Activated naive CD4-positive, alpha-beta T cell (primary cell): ENCODE data around the gene POLR2J3.
"Not testable (repeated sequence)": the region's sequence is repeated elsewhere in the genome, so short reads cannot be mapped to it uniquely, and the experiment has no call there.

Experiments
- DNase-seq, 4 experiments: peaks; one replicate each; lab custom pipeline; 2025; lab: John Stamatoyannopoulos, UW

Gene POLR2J3

DNA sequence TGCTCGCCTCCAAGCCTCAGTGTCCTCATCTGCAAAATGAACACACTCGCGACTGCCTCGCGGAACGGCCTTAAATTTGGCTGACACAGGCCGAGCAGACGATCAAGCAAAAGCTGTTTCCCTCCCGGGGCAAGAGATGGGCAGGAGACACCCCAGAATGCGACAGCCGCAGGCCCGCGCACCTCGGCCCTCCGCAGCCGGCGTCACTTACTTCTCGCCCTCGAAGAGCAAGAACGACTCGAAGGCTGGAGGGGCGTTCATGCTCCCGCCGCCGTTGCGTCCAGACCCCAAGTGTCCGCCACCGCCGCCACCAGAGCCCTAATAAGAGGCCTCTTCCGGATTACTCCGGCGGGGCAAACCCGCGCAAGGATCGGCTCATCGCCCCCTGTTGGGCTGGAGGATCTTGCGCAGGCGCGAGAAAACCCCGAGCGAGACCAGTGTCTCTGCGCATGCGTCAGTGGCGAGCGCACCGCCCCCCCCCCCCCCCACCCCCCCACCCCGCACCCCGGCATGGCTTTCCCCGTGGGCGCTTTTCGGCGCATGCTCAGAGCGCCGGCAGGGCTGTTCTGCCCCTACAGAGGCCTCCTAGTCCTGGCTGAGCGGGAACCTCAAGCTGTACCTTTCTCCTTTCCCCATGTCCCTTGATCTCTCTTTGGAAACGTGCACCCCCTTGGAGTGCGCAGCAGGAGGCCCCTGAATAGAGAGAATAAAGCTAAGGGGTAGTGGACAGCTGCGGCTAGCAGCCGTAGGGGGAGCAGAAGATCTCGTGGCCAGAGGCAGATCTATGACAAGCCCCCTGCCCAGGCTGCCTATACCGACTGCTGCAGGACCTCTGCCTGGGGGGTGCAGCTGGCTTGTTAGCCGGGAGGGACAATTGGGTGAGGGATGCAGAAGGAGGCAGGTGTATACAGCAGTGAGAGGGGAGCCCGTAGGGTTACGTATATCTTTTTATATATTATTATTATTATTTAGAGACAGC, at the start of gene POLR2J3:
Gene POLR2J3, minus strand, starts transcription at position 323 of the 979 bp plus-strand sequence. Its CDS starts 62 bp downstream, at position 261.
- not testable (repeated sequence) for DNase-seq

DNA sequence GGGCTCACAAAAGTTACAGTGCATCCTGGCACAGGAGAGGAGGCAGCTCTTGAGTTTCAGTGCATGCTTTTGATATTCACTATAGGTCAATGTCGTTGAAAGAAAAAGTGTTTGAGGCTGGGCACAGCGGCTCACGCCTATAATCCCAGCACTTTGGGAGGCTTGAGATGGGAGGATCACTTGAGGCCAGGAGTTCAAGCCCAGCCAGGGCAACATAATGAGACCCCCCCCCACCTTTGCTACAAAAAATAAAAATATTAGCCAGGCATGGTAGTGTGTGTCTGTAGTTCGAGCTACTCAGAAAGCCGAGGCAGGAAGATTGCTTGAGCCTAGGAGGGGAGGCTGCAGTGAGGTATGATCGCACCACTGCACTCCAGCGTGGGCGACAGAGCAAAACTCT, 45.7 kb upstream of the POLR2J3 start:
- DNase-seq = not testable (repeated sequence)

DNA sequence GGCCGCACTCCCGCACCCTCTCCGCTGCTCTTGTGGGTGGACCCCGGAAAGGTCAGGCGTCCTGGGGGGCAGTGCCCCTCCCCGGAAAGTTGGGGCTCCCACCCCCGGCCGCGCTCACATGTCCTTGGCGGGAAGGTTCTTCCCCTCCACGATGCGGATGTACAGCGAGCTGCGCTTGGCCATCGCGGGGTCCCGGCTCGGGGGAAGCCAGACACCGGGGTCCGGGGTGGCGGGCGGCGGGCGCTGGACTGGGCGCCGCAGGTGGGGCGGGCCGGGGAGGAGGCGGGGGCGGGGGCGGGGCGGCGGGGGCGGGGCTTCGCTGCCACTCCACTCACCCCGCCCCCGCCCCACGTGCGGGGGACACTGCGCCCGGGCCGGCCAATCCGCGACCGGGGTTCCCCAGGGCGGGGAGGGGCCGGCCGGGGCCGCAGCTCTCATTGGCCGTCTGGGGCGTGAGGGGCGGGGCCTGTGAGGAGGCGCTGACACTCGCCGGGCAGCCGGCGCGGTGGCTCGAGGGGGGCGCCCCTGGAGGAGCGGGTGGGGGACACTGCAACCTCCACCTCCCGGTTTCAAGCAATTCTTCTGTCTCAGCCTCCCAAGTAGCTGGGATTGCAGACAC, 44.2 kb upstream of the POLR2J3 start, which contains the start of gene RASA4:
Gene RASA4, minus strand, starts transcription at position 250 of the 619 bp plus-strand sequence. Its CDS starts 67 bp downstream, at position 183.
- not testable (repeated sequence) for DNase-seq

DNA sequence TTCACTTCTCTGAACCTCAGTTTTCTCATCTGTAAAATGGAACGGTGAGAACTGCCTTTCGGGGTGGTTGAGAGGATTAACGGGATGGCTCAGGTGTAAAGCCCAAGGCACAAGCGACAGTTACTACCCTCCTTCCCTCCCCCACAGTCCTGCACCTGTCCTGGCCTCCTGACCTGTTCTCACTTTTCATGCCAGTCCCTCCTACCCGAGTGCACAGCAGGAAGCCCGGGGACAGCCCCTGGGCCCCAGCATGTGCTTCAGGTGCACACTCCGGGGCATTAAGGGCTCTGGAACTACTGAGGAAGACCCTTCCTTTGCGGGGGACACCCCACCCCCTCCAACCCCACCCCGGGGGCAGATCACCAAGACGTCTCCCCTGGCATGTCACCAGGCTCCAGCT, 43.5 kb upstream of the POLR2J3 start:
- not testable (repeated sequence) for DNase-seq

DNA sequence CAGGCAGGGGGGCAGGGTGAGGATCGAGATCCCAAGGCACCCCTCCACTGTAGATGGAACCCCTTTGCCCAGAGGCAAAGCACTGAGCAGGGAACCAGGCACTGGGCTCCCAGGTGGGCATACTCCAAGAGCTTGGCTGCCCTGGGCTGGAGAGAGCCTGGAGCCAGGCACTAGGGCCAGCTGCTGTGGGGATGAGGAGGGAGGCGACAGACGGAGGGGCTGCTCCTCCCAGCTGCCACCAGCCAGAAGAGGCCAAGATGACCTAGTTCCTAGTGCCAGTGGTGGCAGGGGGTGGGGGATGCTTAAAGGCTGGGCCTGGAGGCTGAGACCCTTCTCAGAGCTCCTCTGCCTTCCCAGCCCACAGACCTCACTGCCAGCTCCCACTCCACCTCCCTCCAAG, 42.5 kb upstream of the POLR2J3 start:
- DNase-seq = not testable (repeated sequence)

DNA sequence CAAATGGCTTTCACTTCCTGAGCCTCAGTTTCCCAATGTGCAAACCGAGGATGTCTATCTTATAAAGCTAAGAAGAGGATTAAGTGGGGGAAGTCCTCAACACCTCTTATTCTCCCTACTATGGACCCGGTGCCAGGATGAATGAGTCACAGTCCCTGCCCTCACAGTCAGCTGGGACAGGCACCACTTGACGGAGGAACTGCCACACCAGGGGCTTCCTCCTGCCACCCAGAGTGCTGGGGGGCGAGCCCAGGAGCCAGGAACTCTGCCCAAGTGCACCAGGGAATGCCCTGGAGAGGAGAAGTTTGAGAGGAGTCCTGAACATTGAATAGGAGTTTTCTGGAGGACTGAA, 41.9 kb upstream of the POLR2J3 start:
- DNase-seq = not testable (repeated sequence)

DNA sequence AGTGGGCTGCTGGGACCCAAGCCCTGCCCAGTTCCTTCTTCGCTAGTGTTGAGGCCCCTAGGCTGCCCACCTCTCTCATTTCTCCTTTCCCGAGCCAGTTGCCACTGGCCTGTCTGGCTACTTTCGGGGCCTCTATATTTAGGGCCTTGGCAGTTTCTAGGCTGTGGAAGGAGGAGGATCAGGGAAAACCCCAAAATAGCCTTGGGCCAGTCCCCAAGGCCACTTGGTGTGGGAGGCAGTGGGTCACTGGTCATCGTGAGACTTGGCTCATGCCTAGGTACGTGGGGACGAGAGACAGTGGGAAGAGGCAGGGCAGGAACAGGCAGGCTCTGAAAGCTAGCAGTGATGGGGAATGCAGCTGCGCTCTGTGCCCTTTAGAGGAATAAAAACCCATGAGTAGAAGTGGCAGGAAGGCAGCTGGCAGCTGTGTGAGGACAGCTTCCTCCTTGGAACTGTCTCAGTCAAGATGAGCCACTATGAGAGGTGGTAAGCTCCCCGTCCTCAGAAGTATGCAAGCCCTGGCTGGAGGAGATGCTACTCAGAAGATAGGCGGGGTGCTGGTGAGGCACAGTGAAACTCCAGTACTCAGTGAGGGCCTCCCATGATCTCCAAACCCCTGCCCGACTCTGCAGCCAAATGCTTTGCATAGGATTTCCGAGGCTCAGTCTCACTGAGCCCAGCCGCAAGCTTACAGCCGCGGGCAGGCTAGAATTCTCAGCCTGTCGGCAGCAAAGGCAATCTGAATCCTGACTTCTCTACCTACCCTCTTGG, 41.4 kb upstream of the POLR2J3 start:
- DNase-seq = not testable (repeated sequence)

DNA sequence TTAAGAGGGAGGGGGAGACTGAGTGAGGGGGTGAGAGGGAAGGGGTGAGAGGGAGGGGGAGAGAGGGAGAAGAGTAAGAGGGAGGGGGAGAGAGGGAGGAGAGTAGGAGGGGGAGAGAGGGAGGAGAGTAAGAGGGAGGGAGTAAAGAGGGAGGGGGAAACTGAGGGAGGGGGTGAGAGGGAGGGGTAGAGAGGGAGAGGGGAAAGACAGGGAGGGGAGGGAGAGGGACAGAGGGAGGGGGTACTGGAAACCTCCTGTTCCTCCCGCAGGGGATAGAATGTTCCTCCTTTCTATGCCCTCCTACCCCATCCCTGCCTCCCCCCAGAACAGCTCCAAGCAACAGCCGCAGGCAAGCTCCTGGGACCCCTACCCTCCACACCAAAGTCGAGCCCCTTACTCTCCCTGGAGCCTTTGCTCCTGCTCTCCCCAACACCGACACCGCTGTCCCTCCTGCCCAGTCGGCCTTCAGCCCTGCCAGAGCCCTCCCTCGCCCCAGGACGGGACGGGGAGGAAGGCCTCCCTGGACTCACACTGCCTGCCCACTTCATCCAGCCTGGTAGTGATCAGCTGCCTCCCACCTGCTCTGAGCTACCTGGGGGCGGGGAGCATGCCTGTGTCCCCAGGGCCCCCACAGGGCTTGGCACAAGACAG, 39.4 kb upstream of the POLR2J3 start:
- DNase-seq = not testable (repeated sequence)

DNA sequence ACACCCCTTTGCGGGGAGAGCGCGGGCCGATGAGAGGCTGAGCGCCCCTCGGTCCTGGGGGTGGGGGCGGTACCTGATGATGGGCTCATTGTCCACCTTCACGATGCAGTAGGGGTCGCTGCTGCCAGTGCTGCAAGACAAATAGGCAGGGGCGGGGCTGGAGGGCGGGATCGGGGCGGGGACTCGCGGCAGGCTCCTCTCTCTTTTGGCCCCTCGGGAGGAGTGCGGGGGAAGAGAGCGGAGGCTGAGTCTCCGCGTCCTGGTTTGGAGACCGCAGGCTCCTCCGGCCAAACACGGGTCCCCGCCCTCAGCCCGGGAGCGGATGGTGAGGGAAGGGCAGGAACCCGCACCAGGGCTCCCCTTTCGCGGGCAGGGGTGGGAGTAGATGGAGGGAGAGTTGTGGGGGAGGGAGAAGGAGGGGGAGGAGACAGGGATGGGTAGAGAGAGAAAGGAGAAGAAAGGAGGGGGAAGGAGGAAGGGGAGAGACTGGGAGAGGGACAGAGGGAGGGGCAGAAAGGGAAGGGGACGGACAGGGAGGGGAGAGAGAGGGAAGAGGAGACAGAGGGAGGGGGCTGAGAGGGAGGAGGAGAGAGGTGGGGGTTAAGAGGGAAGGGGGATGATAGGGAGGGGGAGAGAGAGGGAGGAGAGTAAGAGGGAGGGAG, 38.8 kb upstream of the POLR2J3 start:
- DNase-seq = not testable (repeated sequence)

DNA sequence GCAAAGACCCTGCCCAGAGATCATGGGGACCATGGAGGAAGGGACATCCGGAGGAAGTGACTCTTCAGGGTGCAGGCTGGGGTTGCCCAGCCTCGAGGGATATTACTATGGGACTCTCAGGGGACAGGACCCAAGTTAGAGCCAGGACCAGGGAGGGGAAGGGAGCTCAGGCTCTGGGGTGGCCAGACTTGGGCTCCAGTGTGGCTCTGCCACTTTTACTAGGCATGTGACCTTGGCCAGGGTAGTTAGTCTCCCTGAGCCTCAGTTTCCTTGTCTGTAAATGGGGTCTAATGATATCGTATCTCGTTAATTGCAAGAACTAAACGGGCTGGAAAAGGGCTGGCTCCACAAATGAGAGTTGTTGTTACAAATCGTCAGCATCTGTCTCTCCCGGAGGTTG, 38.1 kb upstream of the POLR2J3 start:
- not testable (repeated sequence) for DNase-seq

DNA sequence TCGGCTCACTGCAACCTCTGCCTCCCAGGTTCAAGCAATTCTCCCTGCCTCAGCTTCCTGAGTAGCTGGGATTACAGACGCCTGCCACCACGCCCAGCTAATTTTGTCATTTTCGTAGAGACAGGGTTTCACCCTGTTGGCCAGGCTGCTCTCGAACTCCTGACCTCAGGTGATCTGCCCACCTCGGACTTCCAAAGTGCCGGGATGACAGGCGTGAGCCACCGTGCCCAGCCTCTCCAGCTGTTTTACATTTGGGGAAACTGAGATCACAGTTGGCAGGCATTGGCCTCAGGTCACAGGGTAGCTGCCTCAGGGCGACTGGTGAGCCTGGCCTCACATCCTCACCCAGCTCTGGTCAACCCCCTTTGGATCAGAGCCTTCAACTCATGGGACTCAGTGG, 37.4 kb upstream of the POLR2J3 start:
- not testable (repeated sequence) for DNase-seq

DNA sequence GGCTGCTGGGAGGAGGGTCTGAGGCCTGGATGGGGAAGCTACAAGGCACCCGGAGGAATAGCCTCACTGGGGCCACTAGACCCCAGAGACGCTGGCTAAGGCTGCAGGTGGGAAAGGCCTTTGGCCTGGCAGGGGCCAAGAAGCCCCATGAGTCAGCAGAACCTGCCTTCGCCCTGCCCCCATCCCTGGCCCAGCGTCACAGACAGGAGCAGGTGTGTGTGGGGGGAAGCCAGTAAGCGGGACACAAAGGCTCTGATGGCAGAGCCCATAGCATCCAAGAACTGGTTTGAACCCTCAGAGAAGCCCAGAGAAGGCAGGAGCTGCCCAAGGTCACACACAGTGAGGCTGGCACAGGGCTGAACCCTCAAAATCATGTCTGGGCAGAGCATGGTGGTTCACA, 34.5 kb upstream of the POLR2J3 start:
- DNase-seq = not testable (repeated sequence)

DNA sequence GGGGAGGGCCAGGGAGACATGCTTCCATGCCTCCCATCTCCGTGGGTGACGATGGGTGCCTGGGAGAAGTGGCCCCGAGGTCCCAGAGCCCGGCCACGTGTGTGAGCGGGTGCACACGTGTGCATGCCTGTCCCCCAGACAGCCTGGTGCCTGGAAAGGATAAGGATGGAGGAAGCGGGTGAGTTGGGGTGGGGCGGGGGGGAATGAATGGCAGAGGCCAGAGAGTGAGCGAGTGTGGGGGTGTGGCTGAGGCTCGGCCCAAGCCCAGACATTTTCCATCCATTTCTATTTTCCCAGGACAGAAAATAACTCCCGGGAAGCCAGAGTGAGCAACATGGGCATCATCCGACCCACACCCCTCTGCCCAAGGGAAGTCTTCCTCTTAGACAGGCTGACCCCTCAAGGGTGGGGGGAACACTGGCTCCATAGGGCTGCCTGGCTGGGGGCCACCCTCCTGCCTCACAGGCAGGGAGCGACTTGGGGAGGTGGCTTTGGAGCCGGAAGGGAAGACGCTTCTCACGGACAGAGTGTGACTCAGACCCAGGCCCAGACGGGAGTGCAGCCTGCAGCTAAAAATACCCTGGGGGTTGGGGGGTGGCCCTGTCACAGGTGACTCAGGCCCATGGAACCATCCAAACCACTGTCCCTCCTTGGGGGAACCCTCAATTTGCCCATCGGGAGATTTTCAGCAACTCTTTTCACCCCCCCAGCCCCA, 32.2 kb upstream of the POLR2J3 start:
- not testable (repeated sequence) for DNase-seq

DNA sequence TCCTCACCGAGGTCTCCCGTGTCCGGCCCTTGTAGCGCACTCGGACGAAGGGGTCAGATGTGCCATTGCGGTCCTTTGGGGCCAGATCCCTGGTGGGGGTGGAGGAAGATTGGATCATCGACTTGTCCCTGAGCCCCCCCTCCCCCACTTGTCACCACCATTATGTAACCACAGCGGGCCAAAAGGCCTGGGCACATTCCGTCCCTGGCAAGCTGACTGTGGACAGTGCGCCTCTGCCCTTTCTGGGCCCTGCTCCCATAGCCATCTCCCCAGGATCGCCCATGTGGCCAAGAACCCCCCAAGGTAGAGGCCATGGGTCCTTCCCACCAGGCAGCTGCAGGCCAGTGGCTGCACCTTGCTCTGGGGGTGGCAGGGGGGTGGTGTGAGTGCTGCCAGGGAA, 29.9 kb upstream of the POLR2J3 start:
- not testable (repeated sequence) for DNase-seq

DNA sequence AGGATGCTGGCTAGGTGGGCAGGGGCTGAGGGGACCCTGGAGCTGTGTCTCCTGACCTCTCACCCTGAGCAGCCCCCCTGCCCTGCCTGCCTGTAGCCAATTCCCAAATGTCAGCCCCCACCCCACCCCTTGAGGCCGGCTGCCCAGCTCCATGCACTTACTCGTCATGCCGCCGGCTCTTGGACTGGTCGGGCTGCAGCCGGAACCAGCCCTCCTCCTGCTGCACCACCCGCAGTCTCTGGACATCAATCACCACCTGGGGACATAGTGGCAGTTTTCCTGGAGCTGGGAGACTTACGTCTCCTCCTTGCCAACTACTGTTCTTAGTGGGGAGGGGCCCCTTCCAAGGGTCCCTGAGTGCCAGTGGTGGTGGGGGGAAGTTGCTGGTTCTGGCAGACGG, 27.3 kb upstream of the POLR2J3 start:
- DNase-seq = not testable (repeated sequence)

DNA sequence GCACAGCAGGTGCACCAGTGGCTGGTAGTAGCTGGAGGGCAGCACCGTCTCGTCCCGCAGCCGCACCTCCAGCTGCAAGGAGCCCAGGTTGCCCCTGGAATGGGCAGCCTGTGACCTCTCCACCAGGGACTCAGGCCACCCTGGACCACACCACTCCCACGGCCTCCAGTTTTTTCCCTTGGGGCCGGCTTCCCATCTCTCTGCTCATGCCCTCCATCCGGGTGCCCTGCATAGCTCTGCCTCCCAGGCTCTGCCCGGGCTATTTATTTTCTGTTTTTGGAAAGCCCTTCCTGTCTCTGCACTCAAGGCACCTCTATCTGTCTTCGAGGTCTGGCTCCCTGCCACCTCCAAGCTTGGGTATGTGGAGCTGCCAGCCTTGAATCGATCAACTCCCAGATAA, 23.7 kb upstream of the POLR2J3 start:
- not testable (repeated sequence) for DNase-seq

DNA sequence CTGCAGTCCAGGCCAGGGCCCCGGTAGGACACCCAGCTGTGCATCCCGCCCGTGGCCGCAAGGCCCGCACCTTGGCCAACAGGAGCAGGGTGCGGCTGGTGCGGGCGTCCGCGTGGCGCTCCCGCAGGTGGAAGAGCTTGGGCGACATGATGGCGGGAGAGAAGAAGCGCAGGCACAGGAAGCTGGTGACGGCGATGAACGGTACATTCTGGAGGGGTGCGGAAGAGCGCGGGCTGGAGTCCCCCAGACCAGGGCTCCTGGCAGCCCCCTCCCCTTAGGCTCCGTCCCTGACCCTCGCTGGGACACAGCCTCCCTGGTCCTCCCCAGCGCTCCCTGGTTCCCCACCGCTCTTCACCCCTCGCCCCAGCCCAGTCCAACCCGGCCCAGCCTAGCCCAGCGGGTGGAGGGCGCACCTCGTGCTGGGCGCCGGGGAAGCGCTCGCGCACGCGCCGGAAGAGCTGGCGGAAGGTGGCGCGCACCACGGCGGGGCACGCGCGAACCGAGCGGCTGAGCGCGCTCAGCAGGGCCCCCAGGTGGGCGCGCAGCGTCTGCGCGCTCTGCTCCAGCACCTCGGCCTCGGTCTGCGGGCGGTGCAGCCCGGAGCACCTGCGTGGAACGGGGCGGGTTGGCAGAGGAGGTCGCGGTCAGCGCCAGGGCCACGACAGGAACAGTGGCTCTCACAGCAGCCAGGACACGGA, 21.4 kb upstream of the POLR2J3 start:
- not testable (repeated sequence) for DNase-seq

DNA sequence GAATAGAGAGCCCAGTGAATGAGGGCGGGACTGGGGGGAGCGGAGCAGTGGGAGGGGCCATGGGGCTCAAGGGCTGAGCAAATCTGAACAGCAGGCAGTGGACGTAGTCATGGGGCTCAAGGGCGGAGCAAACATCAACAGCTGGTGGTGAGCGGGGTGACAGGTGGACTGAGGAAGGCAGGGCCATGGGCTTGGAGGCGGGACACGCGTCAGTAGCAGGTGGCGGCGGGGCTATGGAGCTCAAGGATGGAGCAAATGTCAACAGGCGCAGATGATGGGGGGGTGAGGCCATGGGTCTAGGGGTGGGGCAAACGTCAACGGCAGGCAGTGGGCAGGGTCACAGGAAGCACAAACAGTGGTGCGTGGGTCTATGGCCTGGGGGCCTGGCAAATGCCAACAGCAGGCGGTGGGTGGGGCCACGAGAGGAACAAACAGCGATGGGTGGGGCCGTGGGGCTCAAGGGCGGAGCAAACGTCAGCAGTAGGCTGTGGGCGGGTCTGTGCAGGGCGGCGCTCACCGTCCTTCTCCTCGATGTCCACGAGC, 20.2 kb upstream of the POLR2J3 start:
- DNase-seq = not testable (repeated sequence)

DNA sequence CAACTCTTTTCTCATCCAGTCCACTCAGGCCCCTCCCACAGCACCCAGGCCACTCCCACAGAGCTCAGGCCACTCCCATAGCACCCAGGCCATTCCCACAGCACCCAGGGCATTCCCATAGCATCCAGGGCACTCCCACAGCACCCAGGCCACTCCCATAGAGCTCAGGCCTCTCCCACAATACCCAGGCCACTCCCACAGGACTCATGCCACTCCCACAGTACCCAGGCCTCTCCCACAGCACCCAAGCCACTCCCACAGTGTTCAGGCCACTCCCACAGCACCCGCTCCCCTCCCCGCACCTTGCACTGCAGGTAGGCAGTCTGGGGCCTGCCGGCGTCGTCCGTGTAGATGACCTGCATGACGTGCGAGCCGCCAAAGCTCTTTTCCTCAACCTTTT, 17.5 kb upstream of the POLR2J3 start:
- DNase-seq = not testable (repeated sequence)
